Adrenal gland (tissue), 12 donors: ENCODE data around the gene PPM1B. TPM values are rescaled to one million over a fixed set of nuclear protein-coding genes. Genes with fewer than 3 reads are reported as not detected.

Experiments used
- DNase-seq, 7 donors: peaks; one replicate each; pipeline ENCODE4 v3.0.0-alpha.2; 2019 to 2020
- H3K27ac ChIP-seq, 5 donors: fragments of 200-600 bp; sonication (generic) in 4 of 5; 1 replicate in 3 of 5; 2 replicates in 2 of 5; pipeline versions ENCODE4 v1.5.1 to v1.8.0; 2016 to 2020; ENCODE audit warnings: mild to moderate bottlenecking in 1 of 5
- H3K27me3 ChIP-seq: fragments of 200-600 bp; 2 replicates; pipeline ENCODE4 v1.8.0; 2021
- H3K36me3 ChIP-seq, 2 donors: fragments of 200-600 bp; replicated peaks in 1 of 2; 1 replicate in 1 of 2; 2 replicates in 1 of 2; pipeline versions ENCODE4 v1.5.1 to v1.8.0; 2018 to 2022
- H3K4me1 ChIP-seq, 2 donors: fragments of 200-600 bp; replicated peaks in 1 of 2; 1 replicate in 1 of 2; 2 replicates in 1 of 2; pipeline versions ENCODE4 v1.5.1 to v1.8.0; 2018 to 2021
- H3K4me3 ChIP-seq, 4 donors: fragments of 200-600 bp; sonication (generic) in 3 of 4; one replicate each; pipeline ENCODE4 v1.5.1; 2016 to 2018
- H3K9me3 ChIP-seq, 3 donors: fragments of 200-600 bp; sonication (generic) in 1 of 3; replicated peaks in 1 of 3; 1 replicate in 2 of 3; 2 replicates in 1 of 3; pipeline versions ENCODE4 v1.5.1 to v1.8.0; 2016 to 2021
- CTCF ChIP-seq, 6 experiments: fragments of 450-650 bp in 4 of 6; fragments of 200-600 bp in 2 of 6; sonication (generic) in 1 of 6; IDR thresholded peaks; 1 replicate in 5 of 6; 2 replicates in 1 of 6; pipeline versions ENCODE4 v1.5.1 to v1.8.0; 2016 to 2021; ENCODE audit warnings: antibody characterized with exemption in 6 of 6, mild to moderate bottlenecking in 2 of 6, moderate library complexity in 1 of 6
- POLR2A ChIP-seq, 2 donors: fragments of 450-650 bp; IDR thresholded peaks; one replicate each; pipeline ENCODE4 v1.6.1; 2017; ENCODE audit warnings: antibody characterized with exemption in 2 of 2, mild to moderate bottlenecking in 2 of 2, moderate library complexity in 1 of 2
- WGBS, 4 donors: extraction: QIAGEN DNeasy Blood & Tissue Kit in 2 of 4; methylation state at CpG; one replicate each; pipeline versions ENCODE4 v1.1.5 to v1.1.7; 2013 to 2017; 5-methylcytosine and 5-hydroxymethylcytosine counted together
- intact Hi-C, 2 donors: fragments of 100-400 bp; cut with DNase I; formaldehyde crosslinking; loops; one replicate each; pipeline versions ENCODE4 v1.14.1 to v1.15.0; 2022 to 2023
- polyA plus RNA-seq, 3 donors: library from polyadenylated mRNA; stranded (reverse); fragments of 200-250 nt in 2 of 3; fragments of 350-450 nt in 1 of 3; fragmentation: Illumina TruSeq in 1 of 3; extraction: RNeasy Lipid Tissue Mini Kit (QIAGEN cat#74804) in 1 of 3; gene quantifications; one replicate each; pipeline ENCODE4 v1.2.3, GENCODE V29; 2013 to 2014
- total RNA-seq, 9 donors: library from RNA; depleted of rRNA in 4 of 9; stranded (reverse); fragments of >200 nt in 4 of 9; fragments of 120-200 nt in 1 of 9; fragmentation: NEBNext Ultra II Directional in 1 of 9; extraction: Animal tissue kit (Norgen Biotek cat#: 25700) in 1 of 9; gene quantifications; one replicate each; pipeline versions ENCODE4 v1.1.0 to v1.2.4, GENCODE V29; 2013 to 2023
- donor health status: healthy with polysubstance abuse.
- donor health status: Bipolar disorder and iron deficiency.
- donor health status: DM: yes; HTN: yes; CAD: no.
- donor health status: DM: no; HTN: no; CAD: no.
- donor health status: DM: no; HTN: no; CAD: no.
- donor health status: DM: yes; HTN: yes; CAD: no.

PPM1B gene
- total and polyA plus RNA-seq, 12 donors = 12.2 to 44.9 (median 32.6) TPM

GRCh38 chr2:44211183-44211582, 42.5 kb downstream of the PPM1B start:
- intact Hi-C loops = no loop called here
- Histone ChIP-seq H3K9me3 (no peaks in the 10 kb centered on the region), H3K4me1 (peaks cover 0 to 6% of the 10 kb centered on the region in 2 donors), H3K4me3 (no peak overlapping the region), H3K36me3 (peaks cover 0 to 5% of the 10 kb centered on the region in 2 donors), H3K27me3 (no peaks in the 10 kb centered on the region), H3K27ac (no peak overlapping the region)
- TF ChIP-seq CTCF (IDR thresholded peaks at IDR 0.05) = no peak
- TF ChIP-seq POLR2A (IDR thresholded peaks at IDR 0.05) = no peak
- no peak for DNase-seq

GRCh38 chr2:44212302-44212701, 43.6 kb downstream of the PPM1B start:
- Histone ChIP-seq H3K27ac (no peak overlapping the region), H3K36me3 (peaks cover 0 to 5% of the 10 kb centered on the region in 2 donors), H3K4me1 (peaks cover 0 to 6% of the 10 kb centered on the region in 2 donors), H3K27me3 (no peaks in the 10 kb centered on the region), H3K4me3 (no peak overlapping the region), H3K9me3 (no peaks in the 10 kb centered on the region)
- no peak for TF ChIP-seq CTCF (IDR thresholded peaks at IDR 0.05)
- no peak for TF ChIP-seq POLR2A (IDR thresholded peaks at IDR 0.05)
- intact Hi-C loops = no loop called here
- 87 to 91% (median 90%) methylated on average over 4 of the region's 4 CpGs for WGBS, 4 donors
- DNase-seq = no peak

GRCh38 chr2:44215827-44216226, 47.2 kb downstream of the PPM1B start:
- H3K27ac ChIP-seq = no peak overlapping the region
- peaks cover 0 to 3% of the 10 kb centered on the region in 2 donors for H3K36me3 ChIP-seq
- H3K27me3 ChIP-seq = no peaks in the 10 kb centered on the region
- DNase-seq = no peak
- H3K4me1 ChIP-seq = peaks cover 5% of the 10 kb centered on the region in 2 donors
- H3K4me3 ChIP-seq = no peak overlapping the region
- 94 to 98% (median 94%) methylated on average over 2 of the region's 2 CpGs for WGBS, 4 donors
- intact Hi-C loops = no loop called here
- no peaks in the 10 kb centered on the region for H3K9me3 ChIP-seq
- TF ChIP-seq CTCF (IDR thresholded peaks at IDR 0.05) (no peak), POLR2A (IDR thresholded peaks at IDR 0.05) (no peak)

DNA sequence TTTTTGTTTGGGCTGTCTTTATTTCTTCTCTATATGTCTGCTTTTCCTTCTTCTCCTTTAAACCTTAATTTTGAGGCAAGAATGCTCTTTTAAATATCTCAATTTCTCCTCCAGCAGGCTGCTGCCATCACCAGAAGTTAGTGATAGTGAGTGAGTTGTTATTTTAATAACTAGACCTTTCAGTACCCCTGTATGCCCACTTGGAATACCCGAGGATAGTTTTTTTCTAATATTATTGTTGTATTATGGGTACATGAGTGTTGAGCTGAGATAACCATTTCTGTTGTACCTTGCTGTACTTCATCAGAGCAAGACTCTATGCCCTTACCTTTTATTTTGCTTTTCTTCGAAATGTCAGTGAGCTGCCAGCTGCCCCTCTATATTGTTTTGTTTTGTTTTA, 50.1 kb downstream of the PPM1B start:
- intact Hi-C loops = no loop called here
- H3K4me1 ChIP-seq = peaks cover 0 to 5% of the 10 kb centered on the region in 2 donors
- H3K27me3 ChIP-seq = no peaks in the 10 kb centered on the region
- no peak for DNase-seq
- H3K27ac ChIP-seq = no peak overlapping the region
- no peaks in the 10 kb centered on the region for H3K9me3 ChIP-seq
- peaks cover 0 to 3% of the 10 kb centered on the region in 2 donors for H3K36me3 ChIP-seq
- no peak for TF ChIP-seq POLR2A (IDR thresholded peaks at IDR 0.05)
- no peak for TF ChIP-seq CTCF (IDR thresholded peaks at IDR 0.05)
- H3K4me3 ChIP-seq = no peak overlapping the region
- 86 to 95% (median 92%) methylated on average over 2 of the region's 2 CpGs for WGBS, 4 donors
